Medulla oblongata (tissue), 1 donor: Measurements from ENCODE around the gene USP15.

Experiments
- DNase-seq: peaks from one replicate; pipeline ENCODE4 v3.0.0-alpha.2; 2015; ENCODE audit errors: extremely low spot score

Gene USP15

DNA sequence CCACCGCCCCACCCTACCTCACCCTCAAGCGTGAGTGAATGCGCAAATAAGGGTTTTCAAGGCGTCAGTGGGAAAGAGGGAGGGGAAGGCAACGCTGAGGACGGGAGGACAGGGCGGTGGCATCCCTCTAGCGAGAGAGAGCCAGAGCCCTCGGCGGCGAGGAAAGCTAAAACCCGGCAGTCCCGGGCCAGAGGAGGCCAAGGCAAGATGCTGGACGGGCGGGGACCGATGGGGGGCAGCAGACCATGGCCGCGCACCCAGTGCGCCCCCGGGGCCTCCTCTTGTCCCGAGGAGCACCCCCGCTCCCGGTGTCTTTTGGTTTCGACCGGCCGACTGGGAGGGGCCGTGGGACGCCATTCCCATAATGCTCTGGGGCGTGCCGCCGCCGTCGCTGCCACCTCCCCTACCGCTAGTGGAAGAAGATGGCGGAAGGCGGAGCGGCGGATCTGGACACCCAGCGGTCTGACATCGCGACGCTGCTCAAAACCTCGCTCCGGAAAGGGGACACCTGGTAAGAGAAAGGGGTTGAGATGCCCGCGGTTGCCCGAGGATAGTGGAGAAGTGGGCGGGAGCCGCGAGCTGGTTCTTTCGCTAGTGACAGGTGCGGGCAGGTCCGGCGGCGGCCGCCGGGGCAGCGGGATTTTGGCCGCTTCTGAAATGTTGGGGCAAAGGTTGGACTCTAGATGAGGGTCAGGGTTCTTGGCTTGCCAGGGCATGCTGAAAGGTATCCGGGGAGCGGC lies at the start of gene USP15:
Gene USP15 (plus strand): TSS at position 412 of the 740 bp plus-strand sequence. CDS start 11 bp downstream, at position 423.
- DNase-seq = peak; percentile 95

DNA sequence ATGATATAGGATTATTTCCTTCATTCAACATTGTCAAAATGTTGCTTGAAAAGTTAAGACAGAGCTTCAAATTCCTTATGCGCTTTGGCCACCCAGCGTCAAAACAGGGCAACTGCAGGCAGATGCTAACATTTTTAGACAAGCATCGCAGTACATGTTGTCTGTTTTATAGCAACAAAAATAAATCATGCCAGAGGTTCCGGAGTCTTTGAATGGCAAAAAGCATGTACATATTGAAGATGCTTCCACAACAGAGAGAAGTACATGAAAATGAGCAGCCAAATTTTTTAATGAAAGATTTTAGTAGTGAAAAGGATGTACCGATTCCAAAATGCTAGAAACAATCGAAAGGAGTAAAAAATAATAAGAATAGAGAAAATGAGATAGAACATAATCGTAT lies 49.8 kb upstream of the USP15 start:
- DNase-seq = peak; percentile 47

- DNase-seq = no peak
These were observed 48.7 kb upstream of the USP15 start for GRCh38 chr12:62211510-62211909.

DNA sequence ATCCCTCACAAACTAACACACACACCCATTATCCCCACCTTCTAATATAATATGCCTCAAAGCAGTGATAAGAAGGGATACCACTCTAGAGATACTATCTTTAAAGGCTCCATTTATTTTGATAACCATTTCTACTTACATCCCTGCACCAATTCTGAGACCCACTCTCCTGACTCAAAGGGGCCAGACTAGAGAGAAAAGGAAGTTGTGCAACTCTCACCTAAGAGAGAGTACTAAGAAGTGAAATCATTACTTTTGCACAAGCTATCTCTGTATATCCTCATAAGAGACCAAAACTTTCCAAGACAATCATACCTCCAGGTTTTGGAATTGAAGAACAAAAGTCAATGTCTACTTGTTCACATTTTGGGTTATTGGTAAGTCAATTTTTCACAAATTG lies 45.4 kb upstream of the USP15 start:
- no peak for DNase-seq

GRCh38 chr12:62215506-62215905 lies 44.7 kb upstream of the USP15 start:
- DNase-seq = no peak

DNA sequence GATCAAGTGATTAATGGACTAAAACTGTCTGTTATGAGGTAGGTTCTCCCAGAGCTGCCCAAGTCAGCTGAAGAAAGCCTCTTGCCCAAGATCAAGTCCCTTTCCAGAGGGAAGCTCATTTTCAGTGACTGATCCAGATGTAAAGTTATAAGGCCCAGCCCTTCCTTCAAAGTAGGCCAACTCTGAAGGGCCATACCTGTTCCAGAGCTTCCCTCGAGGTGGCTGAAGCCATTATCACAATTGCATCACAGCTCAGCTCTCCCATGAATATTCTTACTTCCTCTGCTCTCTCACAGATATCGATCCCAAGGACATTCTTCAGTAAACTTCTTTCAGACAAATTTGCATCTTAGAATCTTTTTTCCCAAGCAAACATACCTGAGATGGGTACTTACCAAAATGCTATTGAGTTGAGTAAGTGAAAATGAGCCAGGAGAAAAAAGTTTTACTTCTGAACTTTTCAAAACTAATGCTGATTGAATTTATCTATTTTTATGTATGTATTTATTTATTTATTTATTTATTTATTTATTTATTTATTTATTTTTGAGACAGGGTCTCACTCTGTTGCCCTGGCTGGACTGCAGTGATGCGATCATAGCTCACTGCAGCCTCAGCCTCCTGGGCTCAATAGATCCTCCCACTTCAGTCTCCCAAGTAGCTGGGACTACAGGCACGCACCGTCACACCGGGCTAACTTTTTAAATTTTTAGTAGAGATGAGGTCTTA lies 42.6 kb upstream of the USP15 start:
- DNase-seq = no peak

- no peak for DNase-seq
These were observed 39.1 kb upstream of the USP15 start for GRCh38 chr12:62221107-62221506.

DNA sequence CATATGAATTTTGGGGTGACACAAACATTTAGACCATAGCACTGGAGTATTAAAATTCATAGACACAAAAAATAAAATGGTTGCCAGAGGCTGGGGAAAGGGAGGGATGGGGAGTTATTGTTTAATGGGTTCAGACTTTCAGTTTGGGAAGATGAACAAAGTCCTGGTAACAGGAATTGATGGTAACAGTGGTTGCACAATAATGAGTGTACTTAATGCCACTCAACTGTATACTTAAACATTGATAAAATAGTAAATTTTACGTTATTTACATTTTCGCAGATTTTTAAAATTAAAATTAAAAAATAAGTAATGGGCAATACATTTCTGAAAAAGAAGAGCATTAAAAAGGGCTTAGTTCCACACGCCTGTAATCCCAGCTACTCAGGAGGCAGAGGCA lies 35.6 kb upstream of the USP15 start:
- DNase-seq = no peak

DNA sequence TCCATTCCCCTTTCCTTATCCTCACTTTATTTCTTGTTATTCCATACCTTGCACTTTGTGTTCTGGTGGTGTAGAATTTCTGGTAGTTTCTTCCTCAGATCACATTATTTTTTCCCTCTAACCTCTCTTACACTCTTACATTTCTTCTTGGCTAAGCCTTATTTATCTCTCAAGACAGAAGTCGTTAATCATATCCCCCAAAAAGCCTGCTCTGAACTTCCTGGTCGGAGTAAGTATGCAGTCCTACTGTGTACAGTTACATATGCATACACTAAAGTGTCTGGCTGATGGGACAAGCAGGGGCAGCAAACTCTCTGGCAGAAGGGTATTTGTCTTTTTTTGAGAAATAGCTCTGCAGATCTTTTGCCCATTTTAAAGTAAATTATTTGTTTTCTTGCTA lies 33.1 kb upstream of the USP15 start:
- DNase-seq = no peak

GRCh38 chr12:62230652-62231051 lies 29.6 kb upstream of the USP15 start:
- DNase-seq = no peak

DNA sequence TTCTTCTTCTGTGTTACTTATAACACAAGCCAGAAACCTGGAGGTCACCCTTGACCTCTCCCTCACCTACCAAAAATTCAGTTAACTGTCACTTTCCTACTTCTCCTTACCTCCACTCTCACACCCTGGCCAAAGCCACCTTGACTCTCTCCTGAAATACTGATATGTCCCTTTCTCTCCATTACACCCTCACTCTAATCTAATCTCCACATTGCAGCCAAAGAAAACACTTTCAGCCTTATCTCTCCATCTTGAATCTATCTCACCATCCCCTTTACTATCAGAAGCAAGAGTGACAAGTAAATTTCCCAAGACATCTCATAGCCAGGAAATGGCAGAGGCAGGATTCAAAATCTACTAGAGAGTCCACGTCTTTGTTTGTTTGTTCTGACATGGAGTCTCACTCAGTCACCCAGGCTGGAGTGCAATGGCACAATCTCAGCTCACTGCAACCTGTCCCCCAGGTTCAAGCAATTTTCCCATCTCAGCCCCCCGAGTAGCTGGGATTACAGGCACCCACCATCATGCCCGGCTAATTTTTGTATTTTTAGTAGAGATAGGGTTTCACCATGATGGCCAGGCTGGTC lies 28.0 kb upstream of the USP15 start:
- no peak for DNase-seq

- DNase-seq = no peak
These were observed 26.4 kb upstream of the USP15 start for GRCh38 chr12:62233805-62234204.

GRCh38 chr12:62239571-62239970 lies 20.6 kb upstream of the USP15 start:
- no peak for DNase-seq

- no peak for DNase-seq
These were observed 12.7 kb upstream of the USP15 start for GRCh38 chr12:62247281-62248045.

GRCh38 chr12:62248873-62249272 lies 11.3 kb upstream of the USP15 start:
- DNase-seq = no peak

DNA sequence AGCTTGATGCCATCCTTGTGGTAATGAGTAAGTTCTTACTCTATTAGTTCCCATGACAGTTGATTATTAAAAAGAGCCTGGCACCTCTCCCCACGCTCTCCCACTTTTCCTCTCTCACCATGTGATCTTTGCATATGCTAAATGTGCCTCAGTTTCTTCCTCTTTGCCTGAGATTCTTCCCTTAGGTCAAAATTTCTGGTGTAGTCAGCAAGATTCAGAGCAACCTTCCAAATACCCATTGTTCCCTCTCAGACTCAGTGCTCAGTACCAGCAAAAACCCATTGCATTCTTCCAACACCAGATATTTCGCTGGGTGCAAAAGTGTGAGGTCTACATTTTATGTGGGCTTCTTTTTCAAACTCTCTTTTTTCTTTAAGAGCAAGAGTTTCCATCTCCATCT lies 10.8 kb upstream of the USP15 start:
- no peak for DNase-seq

DNA sequence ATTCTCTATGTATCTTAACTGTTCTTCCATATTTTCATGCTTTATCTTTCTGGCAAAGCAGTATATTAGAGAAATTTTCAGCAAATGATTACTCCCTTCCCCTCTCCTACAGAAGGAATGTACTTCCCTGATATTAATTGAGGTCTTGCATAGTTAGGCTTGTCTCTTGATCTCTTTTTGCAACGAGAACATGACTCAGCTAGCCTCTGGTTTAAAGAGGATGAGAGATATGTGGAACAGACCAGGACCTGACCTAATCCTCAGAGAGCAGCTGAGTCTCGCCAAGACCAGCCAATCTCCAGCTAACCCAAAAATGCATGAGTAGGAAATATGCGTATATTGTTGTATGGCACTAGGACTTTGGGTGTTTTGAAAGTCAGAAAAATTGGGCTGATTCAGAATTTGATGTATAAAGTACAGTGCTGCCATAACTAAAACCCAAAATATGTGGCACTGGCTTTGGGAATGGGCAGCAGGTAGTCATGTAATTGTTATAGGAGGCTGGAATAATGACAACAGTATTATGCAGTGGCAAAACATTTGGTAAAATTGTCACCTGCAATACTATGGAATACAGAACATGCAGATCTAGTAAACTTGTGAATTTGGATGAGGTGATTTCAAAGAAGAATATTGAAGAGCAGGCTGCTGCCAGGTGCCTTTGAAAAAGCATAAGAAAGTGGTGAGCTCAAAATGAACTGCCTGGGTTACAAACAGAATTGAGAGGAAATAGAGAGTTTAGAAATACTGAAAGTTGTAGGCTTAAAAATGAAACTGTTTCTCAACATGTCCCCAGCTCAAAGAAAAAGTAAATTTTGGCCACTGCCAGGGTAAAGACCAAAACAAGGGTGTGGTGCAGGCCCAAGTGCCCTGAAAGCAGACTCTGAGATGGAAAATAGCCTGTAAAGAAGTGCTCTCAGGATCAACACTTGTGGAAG lies 9.3 kb upstream of the USP15 start:
- DNase-seq = no peak

DNA sequence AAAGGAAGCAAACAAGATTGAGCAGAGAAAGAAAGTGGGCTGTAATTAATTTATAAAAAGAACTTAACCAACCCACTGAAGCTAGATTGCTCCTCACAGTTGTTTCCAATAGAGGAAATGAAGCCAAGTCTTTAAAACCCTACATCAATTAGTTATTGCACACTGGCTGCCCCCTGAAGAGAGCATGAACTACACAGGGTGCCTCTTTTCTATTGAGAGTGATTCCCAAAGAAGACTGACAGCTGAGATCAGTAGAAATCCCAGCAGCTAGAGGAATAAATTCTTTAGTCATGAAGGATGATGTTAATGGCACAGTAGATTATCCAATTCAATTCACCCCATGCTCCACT lies 8.6 kb upstream of the USP15 start:
- DNase-seq = no peak

GRCh38 chr12:62252576-62252975 lies 7.6 kb upstream of the USP15 start:
- DNase-seq = no peak

DNA sequence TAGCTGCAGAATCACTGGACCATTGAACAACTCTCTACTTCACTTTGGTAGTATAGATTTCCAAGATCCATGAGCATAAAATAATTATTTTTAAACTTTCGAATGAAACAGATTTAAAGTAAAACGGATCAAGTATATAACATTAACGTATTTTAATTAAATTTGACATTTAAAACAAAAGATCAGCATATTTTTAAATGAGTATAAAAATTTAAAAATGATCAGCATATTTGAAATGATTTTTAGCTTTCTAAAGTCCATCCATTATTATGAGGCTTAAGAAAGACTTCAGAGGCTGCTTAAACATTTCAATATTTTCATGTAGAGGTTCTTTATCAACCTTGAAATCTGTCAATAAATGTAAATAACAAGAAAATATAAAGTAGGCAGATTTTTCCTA lies 5.2 kb upstream of the USP15 start:
- DNase-seq = no peak

DNA sequence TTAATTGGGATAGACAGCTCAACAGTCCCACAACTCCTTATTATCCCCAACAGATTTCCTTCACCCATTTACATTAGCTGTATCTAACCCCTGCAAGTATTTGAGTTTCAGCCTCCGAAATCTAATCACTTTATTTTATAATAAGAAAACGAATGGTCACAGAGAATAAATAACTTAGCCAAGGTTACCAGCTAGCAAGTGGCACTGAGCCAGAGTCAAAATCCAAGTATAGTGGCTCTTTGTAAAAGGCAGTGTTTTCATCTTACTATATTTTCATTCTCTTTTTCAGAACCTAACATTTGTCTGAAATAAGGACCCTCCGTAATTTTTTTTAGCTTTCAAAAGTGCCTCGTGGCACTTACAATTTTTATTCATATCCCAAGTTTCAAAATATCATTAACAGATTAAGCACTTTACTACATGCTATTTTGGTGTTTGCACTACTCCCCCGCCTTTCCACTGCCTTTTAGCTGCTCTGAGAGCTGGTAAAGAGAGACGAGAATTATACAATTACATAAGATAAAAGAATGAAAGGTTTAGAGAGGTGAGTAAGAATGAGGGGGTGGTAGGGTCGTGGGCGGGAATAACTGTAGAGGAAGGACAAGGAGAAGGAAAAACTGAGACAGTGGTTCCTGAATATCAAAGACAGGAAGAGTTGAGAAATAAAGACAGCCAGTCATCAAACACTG lies 3.7 kb upstream of the USP15 start:
- DNase-seq = no peak
